RWPE1 (cell line): ENCODE measurements around the gene LIFR.
"Not testable (repeated sequence)": the region's sequence is repeated elsewhere in the genome, so short reads cannot be mapped to it uniquely, and the experiment has no call there.

Experiments
- CTCF ChIA-PET: fragments of 350-600 bp; sonication (Branson Sonifier 250); formaldehyde crosslinking; extraction: SDS; loops from one replicate; lab custom pipeline; 2021; lab: Yijun Ruan, JAX
- POLR2A ChIA-PET: fragments of 400-600 bp; formaldehyde crosslinking; extraction: SDS; loops from one replicate; lab custom pipeline; 2020; ENCODE audit warnings: antibody characterized with exemption; ENCODE audit not compliant: low non-redundant PET; lab: Yijun Ruan, JAX
- DNase-seq: peaks from one replicate; pipeline ENCODE4 v3.0.0; 2012; ENCODE audit warnings: low spot score
- H3K27ac ChIP-seq: fragments of 450-650 bp; 2 replicates; pipeline ENCODE4 v1.5.1; 2017
- CTCF ChIP-seq: fragments of 450-650 bp; conservative IDR thresholded peaks from 2 replicates; pipeline ENCODE4 v1.5.1; 2017; ENCODE audit warnings: low read depth, mild to moderate bottlenecking

The LIFR gene

GRCh38 chr5:38600329-38601045, 44.0 kb upstream of the LIFR start:
- TF ChIP-seq CTCF, result no peak
- POLR2A ChIA-PET, result no interaction called here
- no peak overlapping the region for H3K27ac ChIP-seq
- CTCF ChIA-PET, result no interaction called here
- DNase-seq, result no peak

- CTCF ChIA-PET, result interaction anchor here (0.6 to 1.1 kb wide), 2 partner anchors 62 to 217 kb away, joined by 3 read pairs; no protein-coding TSS in a partner anchor
- H3K27ac ChIP-seq, POLR2A ChIA-PET: not testable (repeated sequence)
Measured at GRCh38 chr5:38599751-38600150, 43.3 kb upstream of the LIFR start.

GRCh38 chr5:38598994-38599617, 42.7 kb upstream of the LIFR start:
- CTCF ChIA-PET, result interaction anchor here (0.6 to 1.1 kb wide), 3 partner anchors 62 to 217 kb away, joined by 3 to 4 read pairs (median 3); no protein-coding TSS in a partner anchor
- TF ChIP-seq CTCF, result no peak
- POLR2A ChIA-PET, result no interaction called here
- no peak overlapping the region for H3K27ac ChIP-seq
- peak; percentile 78 for DNase-seq

More at GRCh38 chr5:38599751-38600150, 43.3 kb upstream of the LIFR start:
- DNase-seq, result not testable (repeated sequence)

- DNase-seq, result no peak
- no peak for TF ChIP-seq CTCF
- H3K27ac ChIP-seq, result no peak overlapping the region
- CTCF ChIA-PET, result interaction anchor here (0.6 to 1.1 kb wide), 2 partner anchors 155 to 216 kb away, joined by 3 to 4 read pairs; no protein-coding TSS in a partner anchor
- POLR2A ChIA-PET, result no interaction called here
Measured at GRCh38 chr5:38598296-38598993, 42.0 kb upstream of the LIFR start.

GRCh38 chr5:38596981-38597380, 40.5 kb upstream of the LIFR start:
- CTCF ChIA-PET, result interaction anchor here (0.6 to 0.7 kb wide), 3 partner anchors 37 to 630 kb away, joined by 3 read pairs; no protein-coding TSS in a partner anchor
- POLR2A ChIA-PET, result no interaction called here
- DNase-seq, result no peak
- H3K27ac ChIP-seq, result no peak overlapping the region
- TF ChIP-seq CTCF, result no peak

- POLR2A ChIA-PET, result no interaction called here
- CTCF ChIA-PET, result interaction anchor here (0.7 kb wide), 1 partner anchor 16 kb away, joined by 5 read pairs; no protein-coding TSS in a partner anchor
- H3K27ac ChIP-seq, result no peak overlapping the region
- no peak for DNase-seq
- no peak for TF ChIP-seq CTCF
Measured at GRCh38 chr5:38595132-38595745, 38.8 kb upstream of the LIFR start.
